H9 (cell line): ENCODE data around the gene SP4. TPM values are rescaled to one million over a fixed set of nuclear protein-coding genes. Genes with fewer than 3 reads are reported as not detected.

Source experiments
- DNase-seq: peaks from one replicate; pipeline ENCODE4 v3.0.0-alpha.2; 2017
- H2AFZ ChIP-seq: one replicate; pipeline ENCODE4 v1.6.1; 2013; ENCODE audit warnings: mild to moderate bottlenecking, low read length, control low read depth, moderate library complexity
- H2AK5ac ChIP-seq: 2 replicates; pipeline ENCODE4 v1.6.1; 2013; ENCODE audit warnings: low read length, control low read depth, mixed read lengths; ENCODE audit not compliant: insufficient read length
- H2BK120ac ChIP-seq: one replicate; pipeline ENCODE4 v1.6.1; 2013; ENCODE audit warnings: low read depth, mild to moderate bottlenecking, low read length, control low read depth, inconsistent platforms; ENCODE audit not compliant: poor library complexity, severe bottlenecking
- H2BK12ac ChIP-seq: 2 replicates; pipeline ENCODE4 v1.6.1; 2013; ENCODE audit warnings: low read length, control low read depth, mixed read lengths, low read depth; ENCODE audit not compliant: insufficient read length
- H2BK15ac ChIP-seq: 2 replicates; pipeline ENCODE4 v1.6.1; 2013; ENCODE audit warnings: low read depth, low read length, control low read depth
- H2BK20ac ChIP-seq: one replicate; pipeline ENCODE4 v1.6.1; 2013; ENCODE audit warnings: low read depth, mild to moderate bottlenecking, low read length, control low read depth, inconsistent platforms; ENCODE audit not compliant: poor library complexity, severe bottlenecking
- H2BK5ac ChIP-seq: 2 replicates; pipeline ENCODE4 v1.6.1; 2013; ENCODE audit warnings: low read length, control low read depth, mixed read lengths; ENCODE audit not compliant: insufficient read length
- H3K14ac ChIP-seq: 2 replicates; pipeline ENCODE4 v1.6.1; 2013; ENCODE audit warnings: low read length, control low read depth; ENCODE audit not compliant: insufficient read depth
- H3K18ac ChIP-seq: 2 replicates; pipeline ENCODE4 v1.6.1; 2013; ENCODE audit warnings: low read depth, mild to moderate bottlenecking, mixed read lengths, low read length, control low read depth; ENCODE audit not compliant: insufficient read length
- H3K23ac ChIP-seq: 2 replicates; pipeline ENCODE4 v1.6.1; 2013; ENCODE audit warnings: low read length, control low read depth, mixed read lengths, low read depth; ENCODE audit not compliant: insufficient read length
- H3K23me2 ChIP-seq: 2 replicates; pipeline ENCODE4 v1.6.1; 2013; ENCODE audit warnings: low read depth, mild to moderate bottlenecking, mixed read lengths, low read length, control low read depth; ENCODE audit not compliant: insufficient read length, poor library complexity, severe bottlenecking
- H3K27ac ChIP-seq: 2 replicates; pipeline ENCODE4 v1.5.1; 2013; ENCODE audit warnings: low read length, control low read depth, mixed read lengths, low read depth; ENCODE audit not compliant: insufficient read length
- H3K27me3 ChIP-seq: 2 replicates; pipeline ENCODE4 v1.6.1; 2013; ENCODE audit warnings: low read length, control low read depth, inconsistent platforms; ENCODE audit not compliant: insufficient read depth
- H3K4ac ChIP-seq: 2 replicates; pipeline ENCODE4 v1.6.1; 2013; ENCODE audit warnings: low read depth, mild to moderate bottlenecking, control low read depth, inconsistent platforms, low read length, moderate library complexity
- H3K4me1 ChIP-seq: 2 replicates; pipeline ENCODE4 v1.6.1; 2013; ENCODE audit warnings: low read length, control low read depth, inconsistent platforms; ENCODE audit not compliant: insufficient read depth
- H3K4me2 ChIP-seq: 2 replicates; pipeline ENCODE4 v1.6.1; 2013; ENCODE audit warnings: low read length, control low read depth, mixed read lengths; ENCODE audit not compliant: insufficient read length, insufficient read depth
- H3K56ac ChIP-seq: 2 replicates; pipeline ENCODE4 v1.6.1; 2013; ENCODE audit warnings: low read depth, mild to moderate bottlenecking, mixed read lengths, low read length, control low read depth; ENCODE audit not compliant: insufficient read length
- H3K79me1 ChIP-seq: 2 replicates; pipeline ENCODE4 v1.6.1; 2013; ENCODE audit warnings: low read depth, mild to moderate bottlenecking, moderate library complexity, low read length, control low read depth, inconsistent platforms; ENCODE audit not compliant: insufficient read depth, poor library complexity, severe bottlenecking
- H3K79me2 ChIP-seq: 2 replicates; pipeline ENCODE4 v1.6.1; 2013; ENCODE audit warnings: low read length, control low read depth, inconsistent platforms; ENCODE audit not compliant: insufficient read depth
- H3K9ac ChIP-seq: 2 replicates; pipeline ENCODE4 v1.6.1; 2013; ENCODE audit warnings: low read length, control low read depth, mixed read lengths; ENCODE audit not compliant: insufficient read length; ENCODE audit errors: extremely low read depth
- H3K9me3 ChIP-seq: one replicate; pipeline ENCODE4 v1.6.1; 2013; ENCODE audit warnings: low read depth, low read length, inconsistent platforms; ENCODE audit not compliant: control insufficient read depth
- H3T11ph ChIP-seq: one replicate; pipeline ENCODE4 v1.6.1; 2013; ENCODE audit warnings: mild to moderate bottlenecking, low read length, control low read depth, inconsistent platforms
- H4K20me1 ChIP-seq: one replicate; pipeline ENCODE4 v1.6.1; 2013; ENCODE audit not compliant: control insufficient read depth, insufficient read length, insufficient read depth
- H4K5ac ChIP-seq: 2 replicates; pipeline ENCODE4 v1.6.1; 2013; ENCODE audit warnings: low read depth, mild to moderate bottlenecking, mixed read lengths, low read length, control low read depth; ENCODE audit not compliant: insufficient read length
- H4K8ac ChIP-seq: replicated peaks from 2 replicates; pipeline ENCODE4 v1.6.1; 2013; ENCODE audit warnings: low read length, control low read depth, mixed read lengths, low read depth; ENCODE audit not compliant: insufficient read length
- H4K91ac ChIP-seq: 2 replicates; pipeline ENCODE4 v1.6.1; 2013; ENCODE audit warnings: low read depth, mild to moderate bottlenecking, moderate library complexity, mixed read lengths, low read length, control low read depth; ENCODE audit not compliant: insufficient read length
- H3K27ac Mint-ChIP-seq, 3 experiments: 2 replicates in 2 of 3; 3 replicates in 1 of 3; pipeline ENCODE4 v1.8.0; 2020 to 2021; ENCODE audit warnings: mixed read lengths in 3 of 3, mild to moderate bottlenecking in 1 of 3, moderate library complexity in 1 of 3
- H3K27me3 Mint-ChIP-seq: 2 replicates; pipeline ENCODE4 v1.8.0; 2021; ENCODE audit warnings: low read depth, mild to moderate bottlenecking, moderate library complexity, mixed read lengths
- H3K36me3 Mint-ChIP-seq, 3 experiments: 2 replicates in 2 of 3; 3 replicates in 1 of 3; pipeline ENCODE4 v1.8.0; 2020 to 2021; ENCODE audit warnings: low read depth in 3 of 3, mixed read lengths in 3 of 3; ENCODE audit not compliant: insufficient read depth in 1 of 3
- H3K4me1 Mint-ChIP-seq, 2 experiments: 2 replicates each; pipeline ENCODE4 v1.8.0; 2020; ENCODE audit warnings: mixed read lengths in 2 of 2
- H3K4me3 Mint-ChIP-seq, 2 experiments: 2 replicates in 1 of 2; 3 replicates in 1 of 2; pipeline ENCODE4 v1.8.0; 2020 to 2021; ENCODE audit warnings: mild to moderate bottlenecking in 2 of 2, mixed read lengths in 2 of 2, moderate library complexity in 1 of 2
- H3K9me3 Mint-ChIP-seq, 2 experiments: 2 replicates in 1 of 2; 3 replicates in 1 of 2; pipeline ENCODE4 v1.8.0; 2020; ENCODE audit warnings: mild to moderate bottlenecking in 2 of 2, mixed read lengths in 2 of 2, moderate library complexity in 1 of 2
- CTCF ChIP-seq: fragments of 200-600 bp; sonication (generic); conservative IDR thresholded peaks from 3 replicates; pipeline ENCODE4 v1.8.0; 2021; ENCODE audit warnings: antibody characterized with exemption, mild to moderate bottlenecking
- WGBS: extraction: QIAGEN DNeasy Blood & Tissue Kit; methylation state at CpG from one replicate; pipeline ENCODE4 v1.1.7; 2013; ENCODE audit warnings: missing lambda C conversion rate, low lambda C conversion rate, mixed read lengths; ENCODE audit not compliant: insufficient read length; ENCODE audit errors: extremely low coverage; 5-methylcytosine and 5-hydroxymethylcytosine counted together
- total RNA-seq: library from RNA; stranded (reverse); gene quantifications from 2 replicates; pipeline ENCODE4 v1.2.1, GENCODE V29; 2021

SP4 gene
- total RNA-seq, 1 experiment from 2014 or later: 19.4 TPM

GRCh38 chr7:21524680-21525079 lies 96.8 kb downstream of the SP4 start:
- Histone ChIP-seq H2BK12ac (no peak overlapping the region), H4K8ac (no peak overlapping the region), H3K23me2 (no peaks in the 10 kb centered on the region), H3K4me1 (no peaks in the 10 kb centered on the region), H3K14ac (no peak overlapping the region), H3T11ph (no peak overlapping the region), H2BK120ac (no peak overlapping the region), H3K79me2 (no peaks in the 10 kb centered on the region), H3K9ac (no peak overlapping the region), H3K23ac (no peak overlapping the region), H2AK5ac (no peak overlapping the region), H2BK20ac (no peak overlapping the region), H3K18ac (no peak overlapping the region), H3K27me3 (no peaks in the 10 kb centered on the region), H3K4me2 (no peak overlapping the region), H3K4ac (no peak overlapping the region), H3K56ac (no peak overlapping the region), H4K20me1 (no peaks in the 10 kb centered on the region), H3K27ac (no peak overlapping the region), H2AFZ (no peak overlapping the region), H2BK15ac (no peak overlapping the region), H4K5ac (no peak overlapping the region), H3K79me1 (no peaks in the 10 kb centered on the region), H4K91ac (no peak overlapping the region), H3K9me3 (peaks cover 6% of the 10 kb centered on the region), H2BK5ac (no peak overlapping the region)
- Mint-ChIP-seq H3K27ac (no peak overlapping the region), H3K27me3 (no peaks in the 10 kb centered on the region), H3K36me3 (peaks cover 10 to 20% (median 15%) of the 10 kb centered on the region in 3 experiments; a peak in 6 of 7 replicates), H3K4me1 (no peaks in the 10 kb centered on the region), H3K4me3 (no peak overlapping the region), H3K9me3 (peaks cover 18 to 28% of the 10 kb centered on the region in 2 experiments)
- no CpG with 5 or more reads among the region's 1 CpG for WGBS
- no peak for TF ChIP-seq CTCF
- no peak for DNase-seq
